HepG2 (cell line): Measurements from ENCODE around the gene UBQLN1. TPM values are rescaled to one million over a fixed set of nuclear protein-coding genes. Genes with fewer than 3 reads are reported as not detected.

ENCODE experiments used
- ATF1 ChIP-seq: IDR thresholded peaks from 2 replicates; pipeline ENCODE4 v1.6.1; 2016; ENCODE audit warnings: mild to moderate bottlenecking, control low read depth
- BHLHE40 ChIP-seq: IDR thresholded peaks from 2 replicates; pipeline ENCODE4 v1.6.1; 2011; ENCODE audit warnings: low read length, improper control_type of control experiment
- CENPT ChIP-seq: sonication (generic); formaldehyde crosslinking; IDR thresholded peaks from 2 replicates; pipeline ENCODE4 v1.8.0; 2022; ENCODE audit warnings: low read depth, mild to moderate bottlenecking, moderate library complexity, missing genetic modification reagents
- CHD4 ChIP-seq: fragments of 200-600 bp; sonication (generic); IDR thresholded peaks from 2 replicates; pipeline ENCODE4 v1.7.0; 2017; ENCODE audit warnings: mild to moderate bottlenecking, low read length, borderline replicate concordance
- EED ChIP-seq: sonication (generic); formaldehyde crosslinking; IDR thresholded peaks from 2 replicates; pipeline ENCODE4 v1.5.0; 2020; ENCODE audit warnings: mild to moderate bottlenecking, missing genetic modification reagents
- ETV5 ChIP-seq: IDR thresholded peaks from 2 replicates; pipeline ENCODE4 v1.6.1; 2018; ENCODE audit warnings: missing biosample characterization, missing genetic modification reagents, inconsistent platforms, borderline replicate concordance
- GLI4 ChIP-seq: sonication (generic); formaldehyde crosslinking; IDR thresholded peaks from 2 replicates; pipeline ENCODE4 v1.5.1; 2020; ENCODE audit warnings: missing genetic modification reagents, mild to moderate bottlenecking, moderate library complexity, borderline replicate concordance
- HDAC2 ChIP-seq: sonication (generic); formaldehyde crosslinking; IDR thresholded peaks from 2 replicates; pipeline ENCODE4 v1.4.0; 2020; ENCODE audit warnings: missing genetic modification reagents
- MTA3 ChIP-seq: sonication (generic); formaldehyde crosslinking; IDR thresholded peaks from 2 replicates; pipeline ENCODE4 v1.4.0; 2020; ENCODE audit warnings: missing genetic modification reagents
- WIZ ChIP-seq: sonication (generic); formaldehyde crosslinking; IDR thresholded peaks from 2 replicates; pipeline ENCODE4 v1.5.1; 2020; ENCODE audit warnings: mild to moderate bottlenecking, missing genetic modification reagents
- ZMAT3 ChIP-seq: sonication (generic); formaldehyde crosslinking; conservative IDR thresholded peaks from 2 replicates; pipeline ENCODE4 v1.7.0; 2021; ENCODE audit warnings: missing genetic modification reagents
- ZNF501 ChIP-seq: sonication (generic); formaldehyde crosslinking; IDR thresholded peaks from 2 replicates; pipeline ENCODE4 v1.5.1; 2020; ENCODE audit warnings: mild to moderate bottlenecking, moderate library complexity, missing genetic modification reagents
- polyA plus RNA-seq, 8 experiments: library from polyadenylated mRNA; depleted of rRNA in 3 of 8; stranded (reverse) in 7 of 8; unstranded in 1 of 8; fragments of >200 nt; fragmentation: Illumina TruSeq in 4 of 8; extraction: Trizol in 4 of 8; gene quantifications; 2 replicates each; pipeline versions ENCODE4 v1.2.1 to v1.2.3, GENCODE V29; 2011 to 2016; ENCODE audit warnings: low read depth in 4 of 8, missing spikeins in 1 of 8, mixed read lengths in 1 of 8; ENCODE audit not compliant: insufficient read depth in 1 of 8
- total RNA-seq, 5 experiments: library from RNA; depleted of rRNA; stranded (reverse); fragments of >200 nt; fragmentation: Illumina TruSeq; extraction: Trizol; gene quantifications; 2 replicates each; pipeline ENCODE4 v1.2.3, GENCODE V29; 2016; ENCODE audit warnings: low read depth in 1 of 5
- TF ChIP-seq, protein P1 (sequence below): sonication (generic); formaldehyde crosslinking; IDR thresholded peaks from 2 replicates; pipeline ENCODE4 v1.4.0; 2020; ENCODE audit warnings: mild to moderate bottlenecking, missing genetic modification reagents
- TF ChIP-seq, protein P2 (sequence below), 2 experiments: sonication (generic) in 1 of 2; formaldehyde crosslinking in 1 of 2; IDR thresholded peaks; 2 replicates each; pipeline versions ENCODE4 v1.4.0 to v1.6.1; 2018 to 2020; ENCODE audit warnings: missing genetic modification reagents in 2 of 2, borderline replicate concordance in 1 of 2, low read depth in 1 of 2, mild to moderate bottlenecking in 1 of 2, missing biosample characterization in 1 of 2
- TF ChIP-seq, protein P3 (sequence below): sonication (generic); formaldehyde crosslinking; IDR thresholded peaks from 2 replicates; pipeline ENCODE4 v1.4.0; 2020; ENCODE audit warnings: mild to moderate bottlenecking, missing genetic modification reagents, borderline replicate concordance
- TF ChIP-seq, protein P4 (sequence below): IDR thresholded peaks from 2 replicates; pipeline ENCODE4 v1.6.1; 2018; ENCODE audit warnings: missing genetic modification reagents

Gene UBQLN1
- total and polyA plus RNA-seq, 2 of the 13 experiments (the other 11 are each of a cell fraction or from before 2014, with no cell fraction given) = 78.1 to 83.8 TPM

DNA sequence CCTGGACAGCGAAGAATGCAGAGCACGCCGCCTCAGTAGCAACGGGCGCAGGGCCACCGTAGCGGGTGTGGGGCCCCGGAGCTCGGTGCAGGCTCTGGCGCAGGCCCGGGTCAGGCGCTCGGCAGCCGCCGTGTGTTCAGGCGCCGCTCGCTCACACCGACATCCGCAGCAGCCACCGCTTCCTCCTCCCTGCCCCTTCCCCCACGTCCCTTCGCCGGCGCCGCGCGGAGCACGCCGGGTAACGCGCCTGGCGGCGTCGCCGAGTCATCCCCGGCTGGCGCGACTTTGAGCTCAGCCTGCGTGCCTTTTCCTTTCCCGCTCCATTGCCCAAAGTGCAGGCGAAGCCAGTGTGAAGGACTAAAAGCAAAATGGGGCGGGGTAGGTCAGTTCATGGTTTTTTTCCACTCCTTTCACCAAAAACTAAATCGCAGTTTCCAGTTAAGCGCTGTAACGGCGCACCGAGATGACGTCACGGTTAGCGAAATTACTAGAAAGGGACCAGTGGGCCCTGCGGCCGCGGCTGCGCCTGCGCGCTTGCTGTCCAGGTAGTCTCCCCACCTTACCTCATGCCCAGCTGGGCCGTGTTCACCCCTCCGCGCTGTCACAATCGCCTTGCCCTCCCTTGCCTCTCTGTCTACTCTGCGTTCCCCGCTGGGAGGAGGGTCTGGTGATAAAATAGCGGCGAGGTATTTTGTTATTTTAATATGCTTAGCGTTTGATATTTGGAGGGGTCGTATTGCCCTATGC lies at the start of gene UBQLN1 (continued):
- TF ChIP-seq BHLHE40 (no peak), WIZ (CRISPR knock-in tag) (no peak), CHD4 (no peak), ATF1 (CRISPR knock-in tag) (peak; percentile 98), HDAC2 (CRISPR knock-in tag) (peak; percentile 83), MTA3 (CRISPR knock-in tag) (no peak), EED (CRISPR knock-in tag) (peak; percentile 76), ZNF501 (CRISPR knock-in tag) (peak; percentile 89), ETV5 (CRISPR knock-in tag) (peak; percentile 68), GLI4 (CRISPR knock-in tag) (peak; percentile 50; the same call in 1 of the 2 replicates), CENPT (CRISPR knock-in tag) (no peak), ZMAT3 (CRISPR knock-in tag) (peak; percentile 48; the same call in 1 of the 2 replicates)
- TF ChIP-seq, protein P1, sequence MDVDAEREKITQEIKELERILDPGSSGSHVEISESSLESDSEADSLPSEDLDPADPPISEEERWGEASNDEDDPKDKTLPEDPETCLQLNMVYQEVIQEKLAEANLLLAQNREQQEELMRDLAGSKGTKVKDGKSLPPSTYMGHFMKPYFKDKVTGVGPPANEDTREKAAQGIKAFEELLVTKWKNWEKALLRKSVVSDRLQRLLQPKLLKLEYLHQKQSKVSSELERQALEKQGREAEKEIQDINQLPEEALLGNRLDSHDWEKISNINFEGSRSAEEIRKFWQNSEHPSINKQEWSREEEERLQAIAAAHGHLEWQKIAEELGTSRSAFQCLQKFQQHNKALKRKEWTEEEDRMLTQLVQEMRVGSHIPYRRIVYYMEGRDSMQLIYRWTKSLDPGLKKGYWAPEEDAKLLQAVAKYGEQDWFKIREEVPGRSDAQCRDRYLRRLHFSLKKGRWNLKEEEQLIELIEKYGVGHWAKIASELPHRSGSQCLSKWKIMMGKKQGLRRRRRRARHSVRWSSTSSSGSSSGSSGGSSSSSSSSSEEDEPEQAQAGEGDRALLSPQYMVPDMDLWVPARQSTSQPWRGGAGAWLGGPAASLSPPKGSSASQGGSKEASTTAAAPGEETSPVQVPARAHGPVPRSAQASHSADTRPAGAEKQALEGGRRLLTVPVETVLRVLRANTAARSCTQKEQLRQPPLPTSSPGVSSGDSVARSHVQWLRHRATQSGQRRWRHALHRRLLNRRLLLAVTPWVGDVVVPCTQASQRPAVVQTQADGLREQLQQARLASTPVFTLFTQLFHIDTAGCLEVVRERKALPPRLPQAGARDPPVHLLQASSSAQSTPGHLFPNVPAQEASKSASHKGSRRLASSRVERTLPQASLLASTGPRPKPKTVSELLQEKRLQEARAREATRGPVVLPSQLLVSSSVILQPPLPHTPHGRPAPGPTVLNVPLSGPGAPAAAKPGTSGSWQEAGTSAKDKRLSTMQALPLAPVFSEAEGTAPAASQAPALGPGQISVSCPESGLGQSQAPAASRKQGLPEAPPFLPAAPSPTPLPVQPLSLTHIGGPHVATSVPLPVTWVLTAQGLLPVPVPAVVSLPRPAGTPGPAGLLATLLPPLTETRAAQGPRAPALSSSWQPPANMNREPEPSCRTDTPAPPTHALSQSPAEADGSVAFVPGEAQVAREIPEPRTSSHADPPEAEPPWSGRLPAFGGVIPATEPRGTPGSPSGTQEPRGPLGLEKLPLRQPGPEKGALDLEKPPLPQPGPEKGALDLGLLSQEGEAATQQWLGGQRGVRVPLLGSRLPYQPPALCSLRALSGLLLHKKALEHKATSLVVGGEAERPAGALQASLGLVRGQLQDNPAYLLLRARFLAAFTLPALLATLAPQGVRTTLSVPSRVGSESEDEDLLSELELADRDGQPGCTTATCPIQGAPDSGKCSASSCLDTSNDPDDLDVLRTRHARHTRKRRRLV = no peak; the same call in none of the 2 replicates
- TF ChIP-seq, protein P2, sequence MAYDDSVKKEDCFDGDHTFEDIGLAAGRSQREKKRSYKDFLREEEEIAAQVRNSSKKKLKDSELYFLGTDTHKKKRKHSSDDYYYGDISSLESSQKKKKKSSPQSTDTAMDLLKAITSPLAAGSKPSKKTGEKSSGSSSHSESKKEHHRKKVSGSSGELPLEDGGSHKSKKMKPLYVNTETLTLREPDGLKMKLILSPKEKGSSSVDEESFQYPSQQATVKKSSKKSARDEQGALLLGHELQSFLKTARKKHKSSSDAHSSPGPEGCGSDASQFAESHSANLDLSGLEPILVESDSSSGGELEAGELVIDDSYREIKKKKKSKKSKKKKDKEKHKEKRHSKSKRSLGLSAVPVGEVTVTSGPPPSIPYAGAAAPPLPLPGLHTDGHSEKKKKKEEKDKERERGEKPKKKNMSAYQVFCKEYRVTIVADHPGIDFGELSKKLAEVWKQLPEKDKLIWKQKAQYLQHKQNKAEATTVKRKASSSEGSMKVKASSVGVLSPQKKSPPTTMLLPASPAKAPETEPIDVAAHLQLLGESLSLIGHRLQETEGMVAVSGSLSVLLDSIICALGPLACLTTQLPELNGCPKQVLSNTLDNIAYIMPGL (CRISPR knock-in tag; IDR thresholded peaks at IDR 0.05; ENCODE audit: borderline replicate concordance in 1 of 2, low read depth in 1 of 2) = peak; percentile 75 to 84
- TF ChIP-seq, protein P3, sequence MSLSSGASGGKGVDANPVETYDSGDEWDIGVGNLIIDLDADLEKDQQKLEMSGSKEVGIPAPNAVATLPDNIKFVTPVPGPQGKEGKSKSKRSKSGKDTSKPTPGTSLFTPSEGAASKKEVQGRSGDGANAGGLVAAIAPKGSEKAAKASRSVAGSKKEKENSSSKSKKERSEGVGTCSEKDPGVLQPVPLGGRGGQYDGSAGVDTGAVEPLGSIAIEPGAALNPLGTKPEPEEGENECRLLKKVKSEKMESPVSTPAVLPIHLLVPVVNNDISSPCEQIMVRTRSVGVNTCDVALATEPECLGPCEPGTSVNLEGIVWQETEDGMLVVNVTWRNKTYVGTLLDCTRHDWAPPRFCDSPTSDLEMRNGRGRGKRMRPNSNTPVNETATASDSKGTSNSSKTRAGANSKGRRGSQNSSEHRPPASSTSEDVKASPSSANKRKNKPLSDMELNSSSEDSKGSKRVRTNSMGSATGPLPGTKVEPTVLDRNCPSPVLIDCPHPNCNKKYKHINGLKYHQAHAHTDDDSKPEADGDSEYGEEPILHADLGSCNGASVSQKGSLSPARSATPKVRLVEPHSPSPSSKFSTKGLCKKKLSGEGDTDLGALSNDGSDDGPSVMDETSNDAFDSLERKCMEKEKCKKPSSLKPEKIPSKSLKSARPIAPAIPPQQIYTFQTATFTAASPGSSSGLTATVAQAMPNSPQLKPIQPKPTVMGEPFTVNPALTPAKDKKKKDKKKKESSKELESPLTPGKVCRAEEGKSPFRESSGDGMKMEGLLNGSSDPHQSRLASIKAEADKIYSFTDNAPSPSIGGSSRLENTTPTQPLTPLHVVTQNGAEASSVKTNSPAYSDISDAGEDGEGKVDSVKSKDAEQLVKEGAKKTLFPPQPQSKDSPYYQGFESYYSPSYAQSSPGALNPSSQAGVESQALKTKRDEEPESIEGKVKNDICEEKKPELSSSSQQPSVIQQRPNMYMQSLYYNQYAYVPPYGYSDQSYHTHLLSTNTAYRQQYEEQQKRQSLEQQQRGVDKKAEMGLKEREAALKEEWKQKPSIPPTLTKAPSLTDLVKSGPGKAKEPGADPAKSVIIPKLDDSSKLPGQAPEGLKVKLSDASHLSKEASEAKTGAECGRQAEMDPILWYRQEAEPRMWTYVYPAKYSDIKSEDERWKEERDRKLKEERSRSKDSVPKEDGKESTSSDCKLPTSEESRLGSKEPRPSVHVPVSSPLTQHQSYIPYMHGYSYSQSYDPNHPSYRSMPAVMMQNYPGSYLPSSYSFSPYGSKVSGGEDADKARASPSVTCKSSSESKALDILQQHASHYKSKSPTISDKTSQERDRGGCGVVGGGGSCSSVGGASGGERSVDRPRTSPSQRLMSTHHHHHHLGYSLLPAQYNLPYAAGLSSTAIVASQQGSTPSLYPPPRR (CRISPR knock-in tag) = 0 out of 2 replicates have a peak, but pooled peaks have one; percentile 15
- TF ChIP-seq, protein P4, sequence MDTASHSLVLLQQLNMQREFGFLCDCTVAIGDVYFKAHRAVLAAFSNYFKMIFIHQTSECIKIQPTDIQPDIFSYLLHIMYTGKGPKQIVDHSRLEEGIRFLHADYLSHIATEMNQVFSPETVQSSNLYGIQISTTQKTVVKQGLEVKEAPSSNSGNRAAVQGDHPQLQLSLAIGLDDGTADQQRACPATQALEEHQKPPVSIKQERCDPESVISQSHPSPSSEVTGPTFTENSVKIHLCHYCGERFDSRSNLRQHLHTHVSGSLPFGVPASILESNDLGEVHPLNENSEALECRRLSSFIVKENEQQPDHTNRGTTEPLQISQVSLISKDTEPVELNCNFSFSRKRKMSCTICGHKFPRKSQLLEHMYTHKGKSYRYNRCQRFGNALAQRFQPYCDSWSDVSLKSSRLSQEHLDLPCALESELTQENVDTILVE (CRISPR knock-in tag) = peak; percentile 71
